ENCODE results near the gene SMIM35.
"Not testable (repeated sequence)": the region's sequence is repeated elsewhere in the genome, so short reads cannot be mapped to it uniquely, and the experiment has no call there.

SMIM35 gene

GRCh38 chr11:118017631-118018315, 69.0 kb downstream of the SMIM35 start:
- no peak for DNase-seq

- DNase-seq: no peak
Observed at GRCh38 chr11:118017111-118017510, 69.7 kb downstream of the SMIM35 start.

- no peak for DNase-seq
Observed at GRCh38 chr11:118016104-118016503, 70.7 kb downstream of the SMIM35 start.

GRCh38 chr11:118015385-118015841, 71.3 kb downstream of the SMIM35 start:
- no peak for DNase-seq

- no peak for DNase-seq
Observed at GRCh38 chr11:118014022-118014421, 72.7 kb downstream of the SMIM35 start.

GRCh38 chr11:118012083-118012669, 74.6 kb downstream of the SMIM35 start:
- no peak for DNase-seq

GRCh38 chr11:118010738-118011461, 75.9 kb downstream of the SMIM35 start:
- DNase-seq: no peak

- peak; percentile 35 for DNase-seq
Observed at GRCh38 chr11:118009864-118010737, 76.7 kb downstream of the SMIM35 start.

- DNase-seq: no peak
Observed at GRCh38 chr11:118008271-118008911, 78.4 kb downstream of the SMIM35 start.

- not testable (repeated sequence) for DNase-seq
Observed at GRCh38 chr11:118007563-118008270, 79.0 kb downstream of the SMIM35 start.

- DNase-seq: no peak
Observed at GRCh38 chr11:118007040-118007439, 79.7 kb downstream of the SMIM35 start.

- no peak for DNase-seq
Observed at GRCh38 chr11:118006153-118006534, 80.6 kb downstream of the SMIM35 start.

GRCh38 chr11:118005224-118006152, 81.3 kb downstream of the SMIM35 start:
- no peak for DNase-seq

- no peak for DNase-seq
Observed at GRCh38 chr11:118004543-118005223, 82.1 kb downstream of the SMIM35 start.

- no peak for DNase-seq
Observed at GRCh38 chr11:118003456-118003855, 83.3 kb downstream of the SMIM35 start.

- no peak for DNase-seq
Observed at GRCh38 chr11:118002541-118003423, 84.0 kb downstream of the SMIM35 start.

- DNase-seq: no peak
Observed at GRCh38 chr11:118002010-118002540, 84.7 kb downstream of the SMIM35 start.

- no peak for DNase-seq
Observed at GRCh38 chr11:118001494-118001971, 85.2 kb downstream of the SMIM35 start.

GRCh38 chr11:118000850-118001228, 85.9 kb downstream of the SMIM35 start:
- no peak for DNase-seq
